ENCODE results near the gene MARCHF2.

- no peak for TF ChIP-seq TARDBP (IDR thresholded peaks at IDR 0.05)
- no peak for TF ChIP-seq FOXK2 (IDR thresholded peaks at IDR 0.05)
- TF ChIP-seq BHLHE40 (IDR thresholded peaks at IDR 0.05; ENCODE audit: borderline replicate concordance) = no peak
- no peak; the same call in 1 of the 2 replicates for TF ChIP-seq SP1 (IDR thresholded peaks at IDR 0.05)
- no peak for TF ChIP-seq CTBP1 (IDR thresholded peaks at IDR 0.05; ENCODE audit: borderline replicate concordance)
- TF ChIP-seq FOXA1 (IDR thresholded peaks at IDR 0.05) = no peak
- TF ChIP-seq FOXM1 (IDR thresholded peaks at IDR 0.05; ENCODE audit: borderline replicate concordance) = no peak
- TF ChIP-seq SUZ12 (IDR thresholded peaks at IDR 0.05) = no peak
Observed at GRCh38 chr19:8412783-8413628, at the start of gene MARCHF2.
